Activated T-helper 1 cell treated with Interleukin-2 at 50 U/mL for 16 hours (primary cell): ENCODE results near the gene SSC4D.

Source experiments
- DNase-seq: peaks from one replicate; pipeline ENCODE4 v3.0.0-alpha.2; 2020; ENCODE audit warnings: low read depth

Gene SSC4D

DNA sequence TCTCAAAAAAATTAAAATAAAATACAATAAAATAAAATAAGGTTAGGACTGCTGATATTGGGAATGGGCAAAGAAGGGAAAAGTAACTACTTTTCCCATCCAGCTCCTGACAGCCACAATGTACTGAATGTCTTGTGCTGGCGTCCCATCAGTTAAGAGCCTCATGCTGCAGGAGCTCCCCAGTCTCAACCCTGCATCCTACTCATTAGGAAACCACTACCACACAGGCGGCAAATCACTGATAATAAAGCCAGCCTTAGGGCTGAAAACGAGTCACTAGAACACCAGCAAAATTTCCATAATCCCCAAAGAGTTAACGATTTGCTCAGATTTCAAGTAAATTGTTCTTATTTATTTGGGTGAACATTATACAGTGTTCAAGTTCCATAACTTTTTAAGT lies 55.0 kb downstream of the SSC4D start:
- no peak for DNase-seq

DNA sequence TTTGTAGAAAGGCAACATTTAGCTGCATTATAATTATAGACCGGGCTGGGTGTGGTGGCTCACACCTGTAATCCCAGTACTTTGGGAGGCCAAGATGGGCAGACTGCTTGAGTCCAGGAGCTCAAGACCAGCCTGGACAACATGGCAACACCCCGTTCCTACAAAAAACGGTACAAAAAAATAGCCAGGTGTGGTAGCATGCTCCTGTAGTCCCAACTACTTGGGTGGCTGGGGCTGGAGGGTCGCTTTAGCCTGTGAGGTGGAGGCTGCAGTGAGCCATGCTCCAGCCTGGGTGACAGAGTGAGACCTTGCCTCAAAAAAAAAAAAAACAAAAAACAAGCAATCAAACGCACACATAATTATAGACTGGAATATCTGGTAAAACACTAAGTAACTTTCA lies 55.8 kb downstream of the SSC4D start:
- no peak for DNase-seq

DNA sequence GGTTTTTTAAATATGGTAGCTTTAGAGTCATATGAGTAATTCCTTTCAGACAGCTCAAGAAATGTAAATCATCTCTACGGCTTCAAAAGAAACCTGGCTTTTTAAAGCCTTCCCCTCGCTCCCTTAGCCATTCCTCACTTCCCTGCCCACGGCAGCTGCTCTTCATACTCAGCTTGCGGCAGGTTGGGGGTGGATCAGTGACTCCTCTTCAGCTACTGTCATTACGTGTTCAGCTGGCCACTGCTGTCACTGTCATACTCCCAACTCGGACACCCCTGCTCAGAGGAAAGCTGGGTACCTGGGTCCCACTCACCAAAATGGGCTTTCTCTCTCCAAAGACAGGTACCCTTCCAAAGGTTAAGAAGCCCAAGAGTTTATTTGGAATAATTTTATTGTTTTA lies 57.3 kb downstream of the SSC4D start:
- no peak for DNase-seq

DNA sequence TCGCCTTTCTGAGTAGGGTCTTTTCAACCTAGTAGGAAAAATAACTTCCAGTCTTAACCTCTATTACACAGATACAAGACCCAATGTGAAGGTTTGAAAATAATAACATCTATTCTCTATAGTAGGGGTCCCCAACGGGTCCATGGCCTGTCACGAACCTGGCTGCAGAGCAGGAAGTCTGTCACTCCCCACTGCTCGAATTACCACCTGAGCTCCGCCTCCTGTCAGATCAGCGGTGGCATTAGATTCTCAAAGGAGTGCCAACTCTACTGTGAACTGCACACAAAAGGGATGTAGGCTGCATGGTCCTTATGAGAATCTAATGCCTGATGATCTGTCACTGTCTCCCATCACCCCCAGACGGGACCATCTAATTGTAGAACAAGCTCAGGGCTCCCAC lies 58.1 kb downstream of the SSC4D start:
- no peak for DNase-seq

DNA sequence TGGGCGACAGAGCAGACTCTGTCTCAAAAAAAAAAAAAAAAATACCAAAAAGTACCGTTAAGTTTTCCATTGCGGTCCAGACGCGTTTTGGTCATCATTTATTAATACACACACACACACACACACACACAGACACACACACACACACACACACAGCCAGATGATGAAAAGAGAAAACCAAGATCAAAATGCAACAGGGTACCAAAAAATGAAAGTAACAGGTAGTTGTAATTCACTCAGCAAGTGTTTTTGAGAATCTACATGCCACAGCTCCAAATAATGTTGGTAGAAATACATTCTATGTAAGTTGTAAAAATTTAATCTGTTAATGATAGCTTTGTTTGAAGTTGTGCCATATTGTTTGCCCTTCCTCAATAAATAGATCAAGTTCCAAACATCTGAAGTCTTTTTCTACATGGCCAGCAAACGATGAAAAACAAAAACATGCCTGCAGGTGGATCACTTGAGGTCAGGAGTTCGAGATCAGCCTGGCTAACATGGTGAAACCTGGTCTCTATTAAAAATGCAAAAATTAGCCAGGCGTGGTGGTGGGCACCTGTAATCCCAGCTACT lies 60.1 kb downstream of the SSC4D start:
- no peak for DNase-seq

DNA sequence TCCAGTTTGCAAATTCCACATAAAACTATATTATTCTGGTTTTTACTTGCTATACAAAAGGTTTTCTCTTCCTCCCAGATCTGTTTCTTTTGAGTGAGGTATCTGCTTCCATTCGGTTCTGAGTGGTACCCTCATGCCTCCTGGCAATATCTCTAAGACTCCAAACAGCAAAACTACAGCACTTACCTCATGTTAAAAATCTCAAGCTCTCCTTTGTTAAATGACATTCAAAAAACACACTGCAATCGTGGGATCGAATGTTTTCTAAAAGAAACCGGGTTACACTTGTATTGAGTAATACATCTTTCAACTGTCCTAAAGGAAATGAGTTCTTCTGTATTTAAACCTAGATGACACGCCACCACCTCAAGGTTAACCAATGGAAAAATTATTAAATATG lies 61.8 kb downstream of the SSC4D start:
- no peak for DNase-seq

DNA sequence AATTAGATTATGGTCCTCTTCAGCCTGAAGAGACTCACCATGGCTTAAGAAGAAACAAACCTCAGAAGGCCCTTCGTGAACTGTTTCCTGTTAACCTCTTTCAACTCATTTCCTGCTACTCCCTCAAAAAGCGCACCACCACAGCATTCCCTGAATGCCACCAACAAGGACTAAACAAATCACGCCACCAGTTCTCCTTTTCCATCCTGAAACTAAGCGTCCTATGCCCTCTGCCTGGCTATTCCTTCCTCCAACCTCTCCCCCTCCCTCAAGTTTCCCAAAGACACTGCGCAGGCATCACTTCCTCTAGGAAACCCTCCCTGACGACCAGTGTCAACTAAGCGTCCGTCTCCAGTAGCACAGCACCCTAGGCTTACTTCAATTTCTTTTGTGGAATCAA lies 62.7 kb downstream of the SSC4D start:
- no peak for DNase-seq

DNA sequence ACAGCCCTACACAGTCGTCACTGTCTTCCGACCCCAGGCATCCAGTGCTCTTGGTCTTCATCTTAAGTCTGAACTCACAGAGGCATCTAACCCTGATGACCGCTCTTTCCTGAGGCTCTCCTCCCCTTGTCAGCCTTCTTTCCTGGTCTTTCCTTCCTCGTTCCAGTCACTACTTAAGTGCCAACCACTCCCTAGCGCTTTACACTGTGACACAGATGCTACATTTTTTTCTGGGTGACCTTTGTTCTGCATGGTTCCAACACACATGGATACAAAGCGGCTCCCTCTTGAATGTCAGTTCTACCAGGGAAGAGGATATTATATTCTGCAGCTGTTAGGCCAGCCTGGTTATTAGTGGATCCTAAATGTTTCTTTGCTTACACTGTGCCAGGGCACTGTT lies 63.4 kb downstream of the SSC4D start:
- no peak for DNase-seq

DNA sequence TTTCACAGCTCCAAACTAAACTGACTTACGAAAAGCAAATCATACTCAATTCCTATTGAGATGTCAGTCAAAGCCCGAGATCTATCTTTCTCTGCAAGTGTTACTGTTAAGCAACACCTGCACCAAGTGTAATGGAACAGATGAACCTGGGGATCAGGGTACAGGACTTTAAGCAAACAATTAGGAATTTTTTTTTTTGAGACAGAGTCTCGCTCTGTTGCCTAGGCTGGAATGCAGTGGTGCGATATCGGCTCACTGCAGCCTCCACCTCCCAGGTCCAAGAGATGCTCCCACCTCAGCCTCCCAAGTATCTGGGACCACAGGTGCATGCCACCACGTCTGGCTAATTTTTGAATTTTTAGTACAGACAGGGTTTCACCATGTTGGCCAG lies 65.6 kb downstream of the SSC4D start:
- no peak for DNase-seq

DNA sequence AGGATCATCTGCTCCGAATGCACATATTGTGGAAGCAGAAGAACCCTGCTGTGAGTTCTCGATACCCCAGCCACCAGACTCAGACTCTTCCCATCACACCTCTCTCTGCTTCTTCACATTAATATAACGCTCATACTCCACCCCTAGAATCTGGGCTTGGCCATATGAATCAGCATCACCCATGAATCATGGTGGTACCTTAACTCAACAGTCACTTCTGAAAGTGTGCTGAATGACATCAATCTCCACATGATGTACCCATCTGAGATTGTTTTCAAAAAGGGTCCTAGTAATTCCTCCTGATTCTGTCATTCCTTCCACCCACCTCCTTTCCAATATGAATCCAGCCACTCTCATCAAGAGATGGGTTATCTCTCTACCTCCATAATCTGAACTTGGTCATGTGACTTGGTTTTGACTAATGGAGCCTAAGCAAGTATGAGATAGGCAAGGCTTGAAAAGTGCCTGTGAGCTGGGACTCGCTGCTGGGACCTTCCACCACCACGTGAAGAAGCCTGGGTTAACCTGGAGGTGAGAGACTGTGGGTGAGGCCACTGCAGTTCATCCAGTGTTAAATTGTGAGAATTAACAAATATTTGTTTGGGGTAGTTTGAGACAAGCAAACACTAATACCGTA lies 66.1 kb downstream of the SSC4D start:
- no peak for DNase-seq

DNA sequence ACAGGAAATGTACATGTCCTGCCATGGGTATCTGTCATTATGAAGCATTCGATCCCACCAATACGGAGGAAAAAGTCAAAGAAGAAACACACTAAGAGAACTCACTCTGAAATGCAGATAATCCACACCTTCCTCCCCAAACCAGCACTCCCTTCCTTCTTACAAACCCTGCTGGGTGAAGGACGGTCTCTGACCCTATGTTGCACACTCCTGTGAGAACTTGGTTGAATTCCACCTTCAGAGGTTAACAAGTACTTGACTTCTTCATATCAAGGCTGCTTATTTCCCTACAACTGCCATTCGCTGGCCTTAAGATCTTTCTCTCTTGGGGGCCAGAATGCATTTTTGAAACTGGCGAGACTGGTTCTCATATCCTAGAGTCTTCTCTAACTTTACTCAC lies 67.3 kb downstream of the SSC4D start:
- DNase-seq, result no peak

DNA sequence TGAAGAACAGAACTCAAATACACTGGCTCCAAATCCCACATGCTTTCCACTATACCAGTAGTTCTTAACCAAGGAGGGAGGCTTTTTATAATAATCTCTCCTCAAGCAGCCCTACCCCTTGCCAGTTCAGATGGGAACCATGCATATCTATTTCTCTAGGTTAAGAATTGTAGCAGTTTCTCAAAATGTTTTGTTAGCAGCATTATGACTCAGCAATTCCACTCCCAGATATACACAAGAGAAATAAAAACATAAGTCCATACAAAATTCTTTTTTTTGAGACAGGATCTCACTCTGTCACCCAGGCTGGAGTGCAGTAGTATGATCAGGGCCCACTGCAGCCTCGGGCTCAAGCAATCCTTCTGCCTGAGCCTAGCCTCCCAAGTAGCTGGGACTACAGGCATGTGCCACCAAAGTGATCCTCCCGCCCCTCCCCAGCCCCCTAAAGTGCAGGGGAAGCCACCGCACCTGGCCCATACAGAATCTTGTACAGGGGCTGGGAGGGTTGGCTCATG lies 68.8 kb downstream of the SSC4D start:
- no peak for DNase-seq
